ENCODE results near the gene BUD23. TPM values are rescaled to one million over a fixed set of nuclear protein-coding genes. Genes with fewer than 3 reads are reported as not detected.
A peak's percentile ranks its signal among the peaks of the same experiment; 100 is the strongest.

BUD23 gene
- total and polyA plus RNA-seq, 2 donors (not counting 1 experiment from before 2014, with no cell fraction given), result 62.4 to 63.9 TPM

- no peak for DNase-seq
- intact Hi-C loops (cut with micrococcal nuclease), result no loop called here
- peaks cover 25% of the 10 kb centered on the region for H3K4me1 Mint-ChIP-seq
- Histone ChIP-seq H3K9ac (ENCODE audit: low read length) (peak overlapping the region; percentile 48), H3K36me3 (replicated peaks in 1 of 2; ENCODE audit: control extremely low read depth in 1 of 2, control insufficient read depth in 1 of 2, extremely low read depth in 1 of 2, insufficient read depth in 2 of 2, low read length in 1 of 2) (no peaks in the 10 kb centered on the region), H3K9me3 (ENCODE audit: control extremely low read depth in 1 of 3, control insufficient read depth in 2 of 3, insufficient read depth in 1 of 3, low read length in 2 of 3) (peaks cover 0 to 5% (median 0%) of the 10 kb centered on the region in 3 donors), H3K79me2 (ENCODE audit: control insufficient read depth, insufficient read depth, low read length) (no peaks in the 10 kb centered on the region), H3K27me3 (replicated peaks in 1 of 4; ENCODE audit: control extremely low read depth in 1 of 4, control insufficient read depth in 3 of 4, insufficient read depth in 4 of 4, low read length in 3 of 4) (peaks cover 0 to 10% (median 0%) of the 10 kb centered on the region in 4 experiments), H3K4me3 (ENCODE audit: control extremely low read depth in 1 of 5, extremely low read depth in 1 of 5, insufficient read depth in 1 of 5, low read depth in 2 of 5, low read length in 4 of 5) (no peak overlapping the region), H3K4me2 (replicated peaks; ENCODE audit: low read depth, low read length, poor library complexity, severe bottlenecking) (no peak overlapping the region), H3K27ac (ENCODE audit: low read length in 2 of 2) (no peak overlapping the region), H4K20me1 (ENCODE audit: control insufficient read depth, insufficient read depth, low read length, poor library complexity, severe bottlenecking) (no peaks in the 10 kb centered on the region), H3K4me1 (ENCODE audit: control insufficient read depth in 2 of 2, insufficient read depth in 2 of 2, low read length in 2 of 2) (peaks cover 18 to 22% of the 10 kb centered on the region in 2 donors), H2AFZ (ENCODE audit: insufficient read depth, low read depth, low read length, poor library complexity, severe bottlenecking) (peak overlapping the region; percentile 56)
- no peak overlapping the region for H3K27ac Mint-ChIP-seq
- H3K27me3 Mint-ChIP-seq, result peaks cover 7% of the 10 kb centered on the region
- peak overlapping the region; percentile 63 for H3K4me3 Mint-ChIP-seq
- POLR2A ChIA-PET, result interaction anchor here (0.6 to 1.4 kb wide), 3 partner anchors 10 to 124 kb away, joined by 3 to 6 read pairs (median 4); partner anchors contain the start of gene VPS37D
- TF ChIP-seq EZH2 (IDR thresholded peaks at IDR 0.05; ENCODE audit: borderline replicate concordance, insufficient read depth, low read depth, low read length, poor library complexity, severe bottlenecking) (no peak), CTCF (IDR thresholded peaks at IDR 0.05) (no peak)
- CTCF ChIA-PET, result interaction anchor here (0.7 to 1.8 kb wide), 4 partner anchors 21 to 120 kb away, joined by 3 to 8 read pairs (median 4); no protein-coding TSS in a partner anchor
- H3K9me3 Mint-ChIP-seq (ENCODE audit: insufficient read depth), result no peaks in the 10 kb centered on the region
- no peak for ATAC-seq (ENCODE audit: low read depth)
- 74% methylated on average over 13 of the region's 23 CpGs for WGBS (ENCODE audit: insufficient coverage)
Measured at GRCh38 chr7:73704640-73705550, 21.5 kb downstream of the BUD23 start.

GRCh38 chr7:73705551-73705920 lies 22.1 kb downstream of the BUD23 start:
- H3K36me3 ChIP-seq (replicated peaks in 1 of 2; ENCODE audit: control extremely low read depth in 1 of 2, control insufficient read depth in 1 of 2, extremely low read depth in 1 of 2, insufficient read depth in 2 of 2, low read length in 1 of 2), result no peaks in the 10 kb centered on the region
- H3K27ac Mint-ChIP-seq, result no peak overlapping the region
- no peak for TF ChIP-seq CTCF (IDR thresholded peaks at IDR 0.05)
- no peaks in the 10 kb centered on the region for H4K20me1 ChIP-seq (ENCODE audit: control insufficient read depth, insufficient read depth, low read length, poor library complexity, severe bottlenecking)
- ChIA-PET CTCF (interaction anchor here (0.7 to 1.8 kb wide), 4 partner anchors 20 to 120 kb away, joined by 3 to 8 read pairs (median 4); no protein-coding TSS in a partner anchor), POLR2A (interaction anchor here (0.6 to 1.4 kb wide), 2 partner anchors 9 to 124 kb away, joined by 4 to 6 read pairs; no protein-coding TSS in a partner anchor)
- no peak for ATAC-seq (ENCODE audit: low read depth)
- H3K4me1 ChIP-seq (ENCODE audit: control insufficient read depth in 2 of 2, insufficient read depth in 2 of 2, low read length in 2 of 2), result peaks cover 18 to 22% of the 10 kb centered on the region in 2 donors
- no peak overlapping the region for H3K4me3 Mint-ChIP-seq
- H3K9me3 ChIP-seq (ENCODE audit: control extremely low read depth in 1 of 3, control insufficient read depth in 2 of 3, insufficient read depth in 1 of 3, low read length in 2 of 3), result peaks cover 0 to 5% (median 0%) of the 10 kb centered on the region in 3 donors
- peaks cover 0 to 10% (median 0%) of the 10 kb centered on the region in 4 experiments for H3K27me3 ChIP-seq (replicated peaks in 1 of 4; ENCODE audit: control extremely low read depth in 1 of 4, control insufficient read depth in 3 of 4, insufficient read depth in 4 of 4, low read length in 3 of 4)
- H2AFZ ChIP-seq (ENCODE audit: insufficient read depth, low read depth, low read length, poor library complexity, severe bottlenecking), result no peak overlapping the region
- H3K79me2 ChIP-seq (ENCODE audit: control insufficient read depth, insufficient read depth, low read length), result no peaks in the 10 kb centered on the region
- H3K4me3 ChIP-seq (ENCODE audit: control extremely low read depth in 1 of 5, extremely low read depth in 1 of 5, insufficient read depth in 1 of 5, low read depth in 2 of 5, low read length in 4 of 5), result no peak overlapping the region
- no peak for DNase-seq
- peaks cover 25% of the 10 kb centered on the region for H3K4me1 Mint-ChIP-seq
- intact Hi-C loops (cut with micrococcal nuclease), result no loop called here
- no peak overlapping the region for H3K27ac ChIP-seq (ENCODE audit: low read length in 2 of 2)
- no peak overlapping the region for H3K9ac ChIP-seq (ENCODE audit: low read length)
- H3K27me3 Mint-ChIP-seq, result peaks cover 7% of the 10 kb centered on the region
- no peaks in the 10 kb centered on the region for H3K9me3 Mint-ChIP-seq (ENCODE audit: insufficient read depth)
- WGBS (ENCODE audit: insufficient coverage), result 85% methylated on average over 8 of the region's 10 CpGs
- H3K4me2 ChIP-seq (replicated peaks; ENCODE audit: low read depth, low read length, poor library complexity, severe bottlenecking), result no peak overlapping the region
